HEK293T (cell line): ENCODE measurements around the gene FBLIM1.

Experiments used
- BHLHE40 ChIP-seq: fragments of 450-650 bp; IDR thresholded peaks from 2 replicates; pipeline ENCODE4 v1.6.1; 2016; ENCODE audit warnings: mild to moderate bottlenecking, moderate library complexity, borderline replicate concordance
- CTBP1 ChIP-seq: fragments of 450-650 bp; IDR thresholded peaks from 2 replicates; pipeline ENCODE4 v1.6.1; 2016; ENCODE audit warnings: borderline replicate concordance
- ELF4 ChIP-seq: fragments of 450-650 bp; IDR thresholded peaks from 2 replicates; pipeline ENCODE4 v1.6.1; 2017; ENCODE audit warnings: antibody characterized with exemption
- FOXK2 ChIP-seq: fragments of 450-650 bp; IDR thresholded peaks from 2 replicates; pipeline ENCODE4 v1.6.1; 2016; ENCODE audit warnings: mild to moderate bottlenecking
- FOXM1 ChIP-seq: fragments of 450-650 bp; IDR thresholded peaks from 2 replicates; pipeline ENCODE4 v1.6.1; 2017; ENCODE audit warnings: mild to moderate bottlenecking, borderline replicate concordance
- HDGF ChIP-seq: fragments of 450-650 bp; IDR thresholded peaks from 2 replicates; pipeline ENCODE4 v1.6.1; 2017; ENCODE audit warnings: antibody characterized with exemption, borderline replicate concordance
- L3MBTL2 ChIP-seq: fragments of 450-650 bp; conservative IDR thresholded peaks from 2 replicates; pipeline ENCODE4 v1.6.1; 2016; ENCODE audit warnings: mild to moderate bottlenecking
- SP1 ChIP-seq: fragments of 450-650 bp; IDR thresholded peaks from 2 replicates; pipeline ENCODE4 v1.6.1; 2017
- SUZ12 ChIP-seq: fragments of 450-650 bp; IDR thresholded peaks from 2 replicates; pipeline ENCODE4 v1.6.1; 2016; ENCODE audit warnings: mild to moderate bottlenecking
- TARDBP ChIP-seq: fragments of 450-650 bp; IDR thresholded peaks from 2 replicates; pipeline ENCODE4 v1.6.1; 2016
- ZNF384 ChIP-seq: fragments of 450-650 bp; IDR thresholded peaks from 2 replicates; pipeline ENCODE4 v1.6.1; 2016

- TF ChIP-seq TARDBP = no peak
- no peak for TF ChIP-seq FOXM1
- no peak for TF ChIP-seq L3MBTL2
- TF ChIP-seq CTBP1 = no peak
- no peak for TF ChIP-seq BHLHE40
- TF ChIP-seq FOXK2 = no peak
- TF ChIP-seq ELF4 = no peak
- no peak for TF ChIP-seq SP1
- TF ChIP-seq ZNF384 = no peak
- no peak for TF ChIP-seq SUZ12
- no peak for TF ChIP-seq HDGF
Observed at GRCh38 chr1:15753776-15754175, 4.8 kb upstream of the FBLIM1 start.
